MM.1S (cell line): ENCODE data around the gene NPC1.

ENCODE experiments used
- EZH2 ChIP-seq: fragments of 300-600 bp; sonication (generic); optimal IDR thresholded peaks from 2 replicates; pipeline ENCODE3; 2017; ENCODE audit warnings: low read depth, mild to moderate bottlenecking, antibody characterized with exemption, low read length, mixed read lengths
- EZH2phosphoT487 ChIP-seq: fragments of 300-600 bp; sonication (generic); IDR thresholded peaks from 2 replicates; pipeline ENCODE4 v1.6.1; 2018; ENCODE audit warnings: antibody characterized with exemption, low read length
- TF ChIP-seq, protein P1 (sequence below): fragments of 300-600 bp; sonication (generic); IDR thresholded peaks from 2 replicates; pipeline ENCODE4 v1.5.1; 2016; ENCODE audit warnings: antibody characterized with exemption, low read length, mixed read lengths

DNA sequence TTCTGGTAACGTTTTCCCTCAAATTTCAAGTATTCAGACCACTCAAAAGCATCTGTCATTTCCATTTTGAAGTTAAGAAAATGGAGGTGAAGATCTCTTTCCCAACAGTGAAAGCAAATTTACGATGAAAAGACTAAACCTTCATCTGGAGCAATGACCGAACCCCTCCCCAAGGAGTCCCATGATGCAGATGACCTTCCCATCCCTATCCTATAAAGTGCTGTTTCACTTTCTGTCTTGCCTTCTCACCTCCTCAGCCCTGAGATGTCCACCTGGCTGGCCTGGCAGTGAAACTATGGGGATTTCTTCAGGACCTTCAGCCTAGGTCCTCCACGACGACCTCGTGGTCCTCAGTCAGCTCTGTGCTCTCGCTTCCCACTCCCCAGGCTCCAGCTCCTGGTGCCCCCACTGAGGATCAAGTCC, 925 bp upstream of the NPC1 start:
- TF ChIP-seq, protein P1, sequence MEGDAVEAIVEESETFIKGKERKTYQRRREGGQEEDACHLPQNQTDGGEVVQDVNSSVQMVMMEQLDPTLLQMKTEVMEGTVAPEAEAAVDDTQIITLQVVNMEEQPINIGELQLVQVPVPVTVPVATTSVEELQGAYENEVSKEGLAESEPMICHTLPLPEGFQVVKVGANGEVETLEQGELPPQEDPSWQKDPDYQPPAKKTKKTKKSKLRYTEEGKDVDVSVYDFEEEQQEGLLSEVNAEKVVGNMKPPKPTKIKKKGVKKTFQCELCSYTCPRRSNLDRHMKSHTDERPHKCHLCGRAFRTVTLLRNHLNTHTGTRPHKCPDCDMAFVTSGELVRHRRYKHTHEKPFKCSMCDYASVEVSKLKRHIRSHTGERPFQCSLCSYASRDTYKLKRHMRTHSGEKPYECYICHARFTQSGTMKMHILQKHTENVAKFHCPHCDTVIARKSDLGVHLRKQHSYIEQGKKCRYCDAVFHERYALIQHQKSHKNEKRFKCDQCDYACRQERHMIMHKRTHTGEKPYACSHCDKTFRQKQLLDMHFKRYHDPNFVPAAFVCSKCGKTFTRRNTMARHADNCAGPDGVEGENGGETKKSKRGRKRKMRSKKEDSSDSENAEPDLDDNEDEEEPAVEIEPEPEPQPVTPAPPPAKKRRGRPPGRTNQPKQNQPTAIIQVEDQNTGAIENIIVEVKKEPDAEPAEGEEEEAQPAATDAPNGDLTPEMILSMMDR: no peak
- TF ChIP-seq EZH2: no peak
- no peak for TF ChIP-seq EZH2phosphoT487
